GM19328 (cell line): ENCODE measurements around the gene RAB10.

Experiments
- ATAC-seq: cut with Tn5 transposase; IDR thresholded peaks from one replicate; pipeline ENCODE4 v1.9.1; 2021; ENCODE audit warnings: mild to moderate bottlenecking, moderate library complexity; ENCODE audit not compliant: unreplicated experiment

RAB10 gene

GRCh38 chr2:26175466-26176278 lies 141.8 kb downstream of the RAB10 start:
- no peak for ATAC-seq

- ATAC-seq, result no peak
Measured at GRCh38 chr2:26176279-26176615, 142.4 kb downstream of the RAB10 start.

DNA sequence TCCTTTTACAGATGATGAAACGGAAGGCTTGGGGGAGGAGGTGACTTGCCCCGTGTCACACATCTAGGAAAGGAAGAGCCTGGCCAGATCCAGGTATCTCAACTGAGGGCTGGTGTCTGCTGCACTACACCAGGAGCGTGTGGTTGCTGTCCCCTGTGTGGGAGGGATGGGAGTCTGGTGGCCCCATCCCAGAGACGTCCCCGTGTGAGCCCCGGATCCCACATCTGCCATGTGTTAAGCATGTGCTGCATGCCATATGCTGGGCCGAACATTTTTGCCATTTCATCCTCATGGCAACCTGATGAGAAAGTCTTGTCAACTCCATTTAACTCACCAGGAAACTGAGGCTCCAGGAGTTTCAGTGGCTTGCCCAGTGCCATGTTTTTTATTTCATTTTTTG lies 143.2 kb downstream of the RAB10 start:
- ATAC-seq, result no peak

DNA sequence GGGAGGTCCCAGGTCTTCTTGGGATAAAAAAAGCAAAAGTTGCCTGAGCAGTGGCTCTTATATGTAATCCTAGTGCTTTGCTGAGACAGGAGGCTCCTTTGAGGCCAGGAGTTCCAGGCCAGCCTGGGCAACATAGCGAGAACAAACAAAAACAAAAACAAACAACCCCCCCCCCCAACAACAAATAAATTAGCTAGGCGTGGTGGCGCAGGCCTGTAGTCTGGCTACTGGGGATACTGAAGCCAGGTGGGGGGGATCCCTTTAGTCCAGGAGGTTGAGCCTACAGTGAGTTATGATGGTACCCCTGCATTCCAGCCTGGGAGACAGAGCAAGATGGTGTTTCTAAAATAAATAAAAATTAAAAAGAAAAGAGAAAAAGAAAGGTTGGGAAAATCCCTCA lies 144.4 kb downstream of the RAB10 start:
- ATAC-seq, result no peak

DNA sequence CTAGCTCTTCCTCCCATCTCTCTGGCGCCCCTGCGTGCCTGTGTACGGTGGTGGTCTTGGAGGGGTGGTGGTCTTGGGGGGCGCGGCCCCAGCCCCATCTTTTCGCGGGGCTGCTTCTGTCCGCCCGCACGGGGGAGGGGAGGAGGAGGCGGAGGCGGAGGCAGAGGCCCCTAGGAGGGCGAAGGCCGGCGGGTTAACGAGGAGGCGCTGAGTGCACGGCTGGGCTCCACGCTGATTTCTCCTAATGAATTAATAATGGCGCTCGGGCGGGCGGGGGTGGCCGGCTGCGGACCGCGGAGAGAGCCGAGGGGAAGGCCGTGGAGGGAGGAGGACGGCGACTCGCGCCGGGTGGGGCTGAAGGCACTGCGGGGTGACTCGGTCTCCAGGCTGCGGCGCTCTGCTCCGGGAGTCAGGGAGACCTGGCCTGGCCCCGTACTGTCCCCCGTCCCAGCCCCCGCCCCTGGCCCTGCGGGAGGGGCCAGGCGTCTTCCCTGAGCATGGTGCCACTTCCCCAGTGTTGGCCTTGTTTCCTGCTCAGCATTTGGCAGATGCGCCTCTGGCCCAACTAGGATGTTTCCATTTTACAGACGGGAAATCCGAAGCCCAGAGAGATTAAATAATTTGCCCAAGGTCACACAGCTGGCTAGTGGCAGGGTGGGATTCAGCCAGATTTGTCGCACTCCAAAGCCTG lies 145.0 kb downstream of the RAB10 start:
- no peak for ATAC-seq

GRCh38 chr2:26179446-26179913 lies 145.6 kb downstream of the RAB10 start:
- no peak for ATAC-seq

DNA sequence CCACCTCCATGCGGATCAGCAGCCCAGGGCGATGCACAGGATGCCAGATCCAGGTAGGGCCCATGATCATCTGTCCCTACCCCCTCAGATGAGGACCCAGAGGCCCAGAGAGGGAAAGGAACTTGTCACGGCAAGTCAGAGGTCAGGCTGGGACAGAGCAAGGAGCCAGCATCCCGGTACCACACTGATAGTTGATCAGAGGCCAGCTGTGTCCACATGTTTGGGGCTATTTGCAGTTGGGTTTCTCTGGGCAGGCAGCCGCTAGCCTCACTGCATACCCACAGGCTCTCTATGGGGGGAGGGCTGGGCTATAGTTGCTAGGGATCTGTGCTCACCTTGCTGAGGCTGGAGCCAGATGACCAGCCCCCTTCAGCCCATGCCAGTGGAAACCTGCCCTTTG lies 148.6 kb downstream of the RAB10 start:
- no peak for ATAC-seq

DNA sequence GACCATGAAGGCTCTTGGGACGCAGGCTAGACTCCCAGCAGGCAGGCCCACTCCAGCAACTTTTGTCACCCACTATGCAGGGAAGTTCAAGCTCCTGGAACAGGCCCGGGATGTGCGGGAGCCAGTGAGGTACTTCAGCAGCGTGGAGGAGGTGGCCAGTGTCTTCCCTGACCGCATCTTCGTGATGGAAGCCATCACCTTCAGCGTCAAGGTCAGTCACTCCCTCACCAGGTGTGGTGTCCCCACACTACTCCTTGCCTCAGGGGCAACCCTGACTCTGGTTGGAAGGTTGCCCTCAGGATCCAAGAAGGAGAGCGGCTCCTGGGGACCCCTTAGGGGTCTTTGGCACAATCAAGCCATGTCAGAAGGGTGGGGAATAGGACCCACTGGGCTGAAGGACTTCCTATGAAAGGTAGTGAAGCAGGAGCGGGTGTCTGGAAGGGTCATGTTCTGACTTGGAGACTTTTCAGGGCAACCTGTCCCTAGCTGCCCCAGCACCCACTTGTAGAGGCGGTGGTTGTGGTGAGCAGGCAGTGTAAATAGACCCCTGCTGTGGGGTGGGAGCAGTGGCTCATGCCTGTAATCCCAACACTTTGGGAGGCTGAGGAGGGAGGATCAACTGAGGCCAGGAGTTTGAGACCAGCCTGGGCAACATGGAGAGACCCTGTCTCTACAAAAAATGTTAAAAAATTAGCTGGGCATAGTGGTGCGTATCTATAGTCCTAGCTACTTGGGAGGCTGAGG lies 149.2 kb downstream of the RAB10 start:
- ATAC-seq, result no peak

- no peak for ATAC-seq
Measured at GRCh38 chr2:26184121-26184520, 150.2 kb downstream of the RAB10 start.

DNA sequence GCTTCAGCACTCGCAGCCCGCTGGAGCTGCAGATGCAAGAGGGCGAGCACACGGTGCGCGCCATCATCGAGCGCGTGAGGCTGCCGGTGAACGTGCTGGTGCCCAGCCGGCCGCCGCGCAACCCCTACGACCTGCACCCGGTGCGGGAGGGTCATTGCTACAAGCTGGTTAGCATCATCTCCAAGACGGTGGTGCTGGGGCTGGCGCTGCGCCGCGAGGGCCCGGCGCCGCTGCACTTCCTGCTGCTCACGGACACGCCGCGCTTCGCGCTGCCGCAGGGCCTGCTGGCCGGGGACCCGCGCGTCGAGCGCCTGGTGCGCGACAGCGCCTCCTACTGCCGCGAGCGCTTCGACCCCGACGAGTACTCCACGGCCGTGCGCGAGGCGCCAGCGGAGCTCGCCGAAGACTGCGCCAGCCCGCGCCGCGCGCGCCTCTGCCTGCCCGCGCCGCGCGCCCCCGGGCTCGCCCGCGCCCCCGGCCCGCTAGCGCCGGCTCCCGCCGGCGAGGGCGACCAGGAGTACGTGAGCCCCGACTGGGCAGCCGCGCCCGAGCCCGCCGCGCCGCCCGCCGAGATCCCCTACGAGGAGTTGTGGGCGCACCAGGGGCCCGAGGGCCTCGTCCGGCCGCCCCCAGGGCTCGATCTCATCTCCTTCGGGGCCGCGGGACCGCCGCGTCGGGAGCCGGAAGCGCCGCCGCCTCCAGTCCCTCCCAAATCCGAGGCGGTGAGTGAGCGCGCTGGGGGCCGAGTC lies 150.8 kb downstream of the RAB10 start:
- ATAC-seq, result no peak

DNA sequence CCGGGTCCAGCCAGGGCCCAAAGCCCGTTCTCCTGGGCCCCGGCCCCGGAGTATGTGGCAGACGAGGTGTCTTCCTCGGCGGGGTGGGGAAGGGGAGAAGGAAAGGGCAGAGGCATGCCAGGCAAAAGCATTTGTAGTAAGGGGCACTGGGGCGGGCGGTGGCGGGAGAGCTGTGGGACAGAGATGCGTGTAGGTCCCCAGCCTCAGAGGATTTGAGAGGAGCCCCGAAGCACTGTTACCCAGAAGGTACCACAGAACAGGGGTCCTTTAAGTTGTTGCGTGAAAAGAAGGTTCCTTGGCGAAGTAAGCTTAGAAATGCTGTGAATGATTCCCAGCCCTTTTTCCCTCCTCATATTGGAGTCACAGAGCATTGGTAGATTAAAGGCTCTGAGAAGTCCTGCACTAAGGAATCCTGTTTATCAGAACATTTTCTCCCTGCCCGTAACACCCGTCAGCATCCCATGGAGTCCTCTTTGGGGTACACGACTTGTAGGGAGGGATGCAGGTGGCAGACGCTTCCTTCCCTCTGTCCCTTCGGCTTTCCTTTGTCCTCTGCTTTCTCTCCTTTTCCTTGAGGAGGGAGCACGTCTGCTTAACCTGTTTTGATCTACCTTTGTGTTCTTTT lies 151.5 kb downstream of the RAB10 start:
- ATAC-seq, result no peak

GRCh38 chr2:26185954-26186770 lies 152.3 kb downstream of the RAB10 start:
- ATAC-seq, result no peak
